ENCODE measurements around the gene SLC4A1. TPM values are rescaled to one million over a fixed set of nuclear protein-coding genes. Genes with fewer than 3 reads are reported as not detected.

Gene SLC4A1
- total and polyA plus RNA-seq, 2 of the 13 experiments (the other 11 are each of a cell fraction or from before 2014, with no cell fraction given): not detected

DNA sequence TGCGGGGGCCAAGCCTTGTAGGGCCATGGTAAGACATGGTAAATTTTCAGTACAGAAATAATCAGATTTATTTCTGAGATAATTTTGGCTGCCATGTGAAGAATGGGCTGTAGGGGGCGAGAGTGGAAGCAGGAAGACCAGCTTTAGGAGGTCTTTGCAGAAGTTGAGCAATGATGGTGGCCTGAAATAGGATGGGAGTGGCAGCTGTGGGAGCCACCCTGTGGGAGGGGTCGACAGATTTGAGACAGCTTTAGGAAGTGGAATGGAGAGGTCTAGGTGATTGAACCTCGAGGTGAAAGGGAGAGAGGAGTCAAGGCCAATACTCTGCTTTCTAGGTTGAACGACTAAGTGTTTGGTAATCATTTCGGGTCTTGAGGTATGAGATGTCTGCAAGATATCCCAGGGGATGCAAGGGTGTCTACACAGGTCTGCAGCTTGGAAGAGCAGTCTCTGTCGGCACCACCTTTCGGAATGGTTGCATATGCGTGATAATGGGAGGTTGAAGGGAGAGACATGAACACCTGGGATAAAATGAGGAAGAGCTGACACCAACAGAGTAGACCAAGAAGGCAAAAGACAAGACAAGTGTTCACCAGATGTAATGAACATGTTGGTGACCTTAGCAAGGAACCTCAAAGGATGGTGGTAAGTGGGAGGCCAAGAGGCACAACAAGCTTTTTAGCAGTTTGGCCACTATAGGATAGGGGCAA is 64.0 kb downstream of the SLC4A1 start (continued):
- TF ChIP-seq MAZ (IDR thresholded peaks at IDR 0.05; ENCODE audit: borderline replicate concordance, low read depth, low read length): no peak
- 0 out of 2 replicates have a peak, but pooled peaks have one; percentile 24 for TF ChIP-seq MAZ (CRISPR knock-in tag; IDR thresholded peaks at IDR 0.05; ENCODE audit: low read depth)
- TF ChIP-seq ZNF513 (CRISPR knock-in tag; conservative IDR thresholded peaks at IDR 0.05): 0 out of 2 replicates have a peak, but pooled peaks have one; percentile 60
- TF ChIP-seq KDM3A (CRISPR knock-in tag; IDR thresholded peaks at IDR 0.05; ENCODE audit: low read depth): no peak
- TF ChIP-seq ZNF17 (CRISPR knock-in tag; IDR thresholded peaks at IDR 0.05): no peak
- no peak for TF ChIP-seq CHCHD3 (CRISPR knock-in tag; IDR thresholded peaks at IDR 0.05)
- no peak for TF ChIP-seq NFKBIZ (CRISPR knock-in tag; IDR thresholded peaks at IDR 0.05)
- TF ChIP-seq, protein P1, sequence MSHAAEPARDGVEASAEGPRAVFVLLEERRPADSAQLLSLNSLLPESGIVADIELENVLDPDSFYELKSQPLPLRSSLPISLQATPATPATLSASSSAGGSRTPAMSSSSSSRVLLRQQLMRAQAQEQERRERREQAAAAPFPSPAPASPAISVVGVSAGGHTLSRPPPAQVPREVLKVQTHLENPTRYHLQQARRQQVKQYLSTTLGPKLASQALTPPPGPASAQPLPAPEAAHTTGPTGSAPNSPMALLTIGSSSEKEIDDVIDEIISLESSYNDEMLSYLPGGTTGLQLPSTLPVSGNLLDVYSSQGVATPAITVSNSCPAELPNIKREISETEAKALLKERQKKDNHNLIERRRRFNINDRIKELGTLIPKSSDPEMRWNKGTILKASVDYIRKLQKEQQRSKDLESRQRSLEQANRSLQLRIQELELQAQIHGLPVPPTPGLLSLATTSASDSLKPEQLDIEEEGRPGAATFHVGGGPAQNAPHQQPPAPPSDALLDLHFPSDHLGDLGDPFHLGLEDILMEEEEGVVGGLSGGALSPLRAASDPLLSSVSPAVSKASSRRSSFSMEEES (CRISPR knock-in tag; IDR thresholded peaks at IDR 0.05): no peak
- TF ChIP-seq FOXM1 (CRISPR knock-in tag; IDR thresholded peaks at IDR 0.05): no peak
- TF ChIP-seq, protein P2, sequence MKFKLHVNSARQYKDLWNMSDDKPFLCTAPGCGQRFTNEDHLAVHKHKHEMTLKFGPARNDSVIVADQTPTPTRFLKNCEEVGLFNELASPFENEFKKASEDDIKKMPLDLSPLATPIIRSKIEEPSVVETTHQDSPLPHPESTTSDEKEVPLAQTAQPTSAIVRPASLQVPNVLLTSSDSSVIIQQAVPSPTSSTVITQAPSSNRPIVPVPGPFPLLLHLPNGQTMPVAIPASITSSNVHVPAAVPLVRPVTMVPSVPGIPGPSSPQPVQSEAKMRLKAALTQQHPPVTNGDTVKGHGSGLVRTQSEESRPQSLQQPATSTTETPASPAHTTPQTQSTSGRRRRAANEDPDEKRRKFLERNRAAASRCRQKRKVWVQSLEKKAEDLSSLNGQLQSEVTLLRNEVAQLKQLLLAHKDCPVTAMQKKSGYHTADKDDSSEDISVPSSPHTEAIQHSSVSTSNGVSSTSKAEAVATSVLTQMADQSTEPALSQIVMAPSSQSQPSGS (CRISPR knock-in tag; IDR thresholded peaks at IDR 0.05): 0 out of 2 replicates have a peak, but pooled peaks have one; percentile 25
- TF ChIP-seq THAP9 (CRISPR knock-in tag; IDR thresholded peaks at IDR 0.05; ENCODE audit: borderline replicate concordance): 0 out of 2 replicates have a peak, but pooled peaks have one; percentile 45
- TF ChIP-seq SIX1 (CRISPR knock-in tag; IDR thresholded peaks at IDR 0.05; ENCODE audit: borderline replicate concordance): no peak
- 0 out of 2 replicates have a peak, but pooled peaks have one; percentile 41 for TF ChIP-seq ZFP1 (CRISPR knock-in tag; IDR thresholded peaks at IDR 0.05)
- TF ChIP-seq GTF3A (CRISPR knock-in tag; conservative IDR thresholded peaks at IDR 0.05): no peak
- no peak for TF ChIP-seq CCDC6 (CRISPR knock-in tag; IDR thresholded peaks at IDR 0.05)
- TF ChIP-seq POLR2A (IDR thresholded peaks at IDR 0.05; ENCODE audit: insufficient read depth in 1 of 2, low read depth in 2 of 2, low read length in 2 of 2): no peak
- TF ChIP-seq, protein P3, sequence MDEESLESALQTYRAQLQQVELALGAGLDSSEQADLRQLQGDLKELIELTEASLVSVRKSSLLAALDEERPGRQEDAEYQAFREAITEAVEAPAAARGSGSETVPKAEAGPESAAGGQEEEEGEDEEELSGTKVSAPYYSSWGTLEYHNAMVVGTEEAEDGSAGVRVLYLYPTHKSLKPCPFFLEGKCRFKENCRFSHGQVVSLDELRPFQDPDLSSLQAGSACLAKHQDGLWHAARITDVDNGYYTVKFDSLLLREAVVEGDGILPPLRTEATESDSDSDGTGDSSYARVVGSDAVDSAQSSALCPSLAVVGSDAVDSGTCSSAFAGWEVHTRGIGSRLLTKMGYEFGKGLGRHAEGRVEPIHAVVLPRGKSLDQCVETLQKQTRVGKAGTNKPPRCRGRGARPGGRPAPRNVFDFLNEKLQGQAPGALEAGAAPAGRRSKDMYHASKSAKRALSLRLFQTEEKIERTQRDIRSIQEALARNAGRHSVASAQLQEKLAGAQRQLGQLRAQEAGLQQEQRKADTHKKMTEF (CRISPR knock-in tag; IDR thresholded peaks at IDR 0.05): peak; percentile 36; the same call in 1 of the 2 replicates
- TF ChIP-seq ZNF644 (CRISPR knock-in tag; IDR thresholded peaks at IDR 0.05; ENCODE audit: low read depth): 0 out of 2 replicates have a peak, but pooled peaks have one; percentile 19
- no peak for TF ChIP-seq TCF7L2 (IDR thresholded peaks at IDR 0.05; ENCODE audit: low read depth, low read length)
